Endothelial cell of umbilical vein (primary cell): ENCODE measurements around the gene FTCDNL1. TPM values are rescaled to one million over a fixed set of nuclear protein-coding genes. Genes with fewer than 3 reads are reported as not detected.

Source experiments
- BruUV-seq: library from RNA; stranded (reverse); fragments of 400-500 nt; replicated peaks from 2 replicates; lab custom pipeline; 2021; lab: Mats Ljungman, UMichigan
- CTCF ChIA-PET: fragments of 300-600, 350-600 bp; sonication (Branson Sonifier 250); formaldehyde crosslinking; loops from one replicate; lab custom pipeline; 2021; ENCODE audit warnings: antibody characterized with exemption, inconsistent platforms; lab: Charles Lee
- POLR2A ChIA-PET: fragments of 300-600, 350-600 bp; sonication (Branson Sonifier 250); formaldehyde crosslinking; loops from one replicate; lab custom pipeline; 2021; ENCODE audit warnings: antibody characterized with exemption, inconsistent platforms; lab: Charles Lee
- DNase-seq: peaks from one replicate; pipeline ENCODE4 v3.0.0-alpha.2; 2011; ENCODE audit warnings: low read depth, low spot score
- FAIRE-seq: peaks from 2 replicates; lab custom pipeline; 2011; peaks lifted over from hg19 to GRCh38; lab: Jason Lieb, UNC
- H2AFZ ChIP-seq: 2 replicates; pipeline ENCODE4 v1.6.0; 2012; ENCODE audit warnings: low read depth, low read length, control low read depth, inconsistent platforms
- H3K27ac ChIP-seq: 2 replicates; pipeline ENCODE4 v1.5.1; 2011; ENCODE audit warnings: low read depth, mild to moderate bottlenecking, control low read depth, low read length, moderate library complexity; ENCODE audit not compliant: insufficient read depth
- H3K27me3 ChIP-seq, 2 experiments: 2 replicates each; pipeline versions ENCODE4 v1.6.0 to v1.6.1; 2011; ENCODE audit warnings: low read length in 2 of 2, mixed read lengths in 1 of 2; ENCODE audit not compliant: control insufficient read depth in 2 of 2, insufficient read depth in 2 of 2
- H3K36me3 ChIP-seq, 2 experiments: 2 replicates in 1 of 2; 3 replicates in 1 of 2; pipeline ENCODE4 v1.5.1; 2011; ENCODE audit warnings: low read length in 2 of 2, mild to moderate bottlenecking in 1 of 2, moderate library complexity in 1 of 2; ENCODE audit not compliant: control insufficient read depth in 2 of 2, insufficient read depth in 2 of 2; ENCODE audit errors: extremely low read depth in 1 of 2
- H3K4me1 ChIP-seq: 3 replicates; pipeline ENCODE4 v1.5.1; 2011; ENCODE audit warnings: mild to moderate bottlenecking, low read length; ENCODE audit not compliant: control insufficient read depth, insufficient read depth; ENCODE audit errors: extremely low read depth
- H3K4me2 ChIP-seq: 2 replicates; pipeline ENCODE4 v1.6.1; 2011; ENCODE audit warnings: low read length, control low read depth, mixed read lengths; ENCODE audit not compliant: insufficient read depth
- H3K4me3 ChIP-seq, 3 experiments: fragments of 200-600 bp in 1 of 3; sonication (generic), shearing (Covaris generic) in 1 of 3; replicated peaks in 1 of 3; 2 replicates each; pipeline ENCODE4 v1.5.1; 2011 to 2016; ENCODE audit warnings: control low read depth in 3 of 3, low read length in 3 of 3, mild to moderate bottlenecking in 2 of 3, inconsistent platforms in 1 of 3, low read depth in 1 of 3, moderate library complexity in 1 of 3; ENCODE audit not compliant: insufficient read depth in 1 of 3
- H3K79me2 ChIP-seq: 2 replicates; pipeline ENCODE4 v1.6.0; 2012; ENCODE audit warnings: low read length, inconsistent platforms; ENCODE audit not compliant: control insufficient read depth, insufficient read depth
- H3K9ac ChIP-seq: replicated peaks from 2 replicates; pipeline ENCODE3; 2011; ENCODE audit warnings: low read length, control low read depth; ENCODE audit not compliant: insufficient read depth; ENCODE audit errors: extremely low read depth
- H3K9me1 ChIP-seq: replicated peaks from 3 replicates; pipeline ENCODE4 v1.6.0; 2011; ENCODE audit warnings: mild to moderate bottlenecking, low read length; ENCODE audit not compliant: control insufficient read depth, insufficient read depth; ENCODE audit errors: extremely low read depth
- H3K9me3 ChIP-seq: replicated peaks from 2 replicates; pipeline ENCODE4 v1.5.1; 2012; ENCODE audit warnings: low read length, inconsistent platforms; ENCODE audit not compliant: control insufficient read depth, insufficient read depth
- H4K20me1 ChIP-seq: replicated peaks from 2 replicates; pipeline ENCODE3; 2011; ENCODE audit warnings: mild to moderate bottlenecking, low read length; ENCODE audit not compliant: control insufficient read depth, insufficient read depth; ENCODE audit errors: extremely low read depth
- EZH2 ChIP-seq: IDR thresholded peaks from 2 replicates; pipeline ENCODE4 v1.6.1; 2012; ENCODE audit warnings: borderline replicate concordance, low read depth, mild to moderate bottlenecking, moderate library complexity, low read length, inconsistent platforms; ENCODE audit not compliant: severe bottlenecking
- FOS ChIP-seq: IDR thresholded peaks from 2 replicates; pipeline ENCODE4 v1.6.1; 2011; ENCODE audit warnings: mild to moderate bottlenecking, low read length, moderate library complexity, borderline replicate concordance; ENCODE audit not compliant: insufficient read depth
- GATA2 ChIP-seq: IDR thresholded peaks from 2 replicates; pipeline ENCODE4 v1.7.0; 2011; ENCODE audit warnings: low read depth, mild to moderate bottlenecking, moderate library complexity, mixed read lengths, low read length; ENCODE audit not compliant: insufficient read length, insufficient read depth
- JUN ChIP-seq: IDR thresholded peaks from 2 replicates; pipeline ENCODE4 v1.6.1; 2011; ENCODE audit warnings: borderline replicate concordance, low read depth; ENCODE audit not compliant: insufficient read length, insufficient read depth
- MYC ChIP-seq: IDR thresholded peaks from one replicate; pipeline ENCODE4 v1.6.1; 2011; ENCODE audit warnings: mild to moderate bottlenecking, low read depth, low read length
- POLR2A ChIP-seq: IDR thresholded peaks from 2 replicates; pipeline ENCODE4 v1.6.1; 2012; ENCODE audit warnings: low read depth, mild to moderate bottlenecking, control low read depth, low read length
- POLR2AphosphoS5 ChIP-seq: IDR thresholded peaks from 2 replicates; pipeline ENCODE4 v1.6.1; 2012; ENCODE audit warnings: low read depth, mild to moderate bottlenecking, control low read depth, low read length, moderate library complexity; ENCODE audit not compliant: insufficient read depth
- dilution Hi-C: fragments of 300-500 bp; cut with MboI; formaldehyde crosslinking; loops from one replicate; pipeline ENCODE4 v1.15.0; 2019; ENCODE audit warnings: low sequenced_read_pairs; ENCODE audit not compliant: extremely low pct_ligation_motif_present
- intact Hi-C: fragments of 100-400 bp; cut with micrococcal nuclease; formaldehyde crosslinking; loops from one replicate; pipeline ENCODE4 v1.10.0; 2022
- polyA plus RNA-seq, 4 experiments: library from polyadenylated mRNA; depleted of rRNA in 3 of 4; stranded (reverse) in 3 of 4; unstranded in 1 of 4; fragments of >200 nt; gene quantifications; 2 replicates each; pipeline versions ENCODE4 v1.2.1 to v1.2.3, GENCODE V29; 2011 to 2012; ENCODE audit warnings: missing spikeins in 1 of 4
- total RNA-seq: library from RNA; stranded (reverse); gene quantifications from 2 replicates; pipeline ENCODE4 v1.2.3, GENCODE V29; 2021
- TF ChIP-seq, protein P1 (sequence below): IDR thresholded peaks from 2 replicates; pipeline ENCODE4 v1.6.1; 2011; ENCODE audit not compliant: insufficient read depth, insufficient read length
- TF ChIP-seq, protein P2 (sequence below), 2 donors: IDR thresholded peaks; 1 replicate in 1 of 2; 2 replicates in 1 of 2; pipeline ENCODE4 v1.5.1; 2011; ENCODE audit warnings: low read length in 2 of 2, mild to moderate bottlenecking in 2 of 2, moderate library complexity in 2 of 2, control low read depth in 1 of 2, inconsistent platforms in 1 of 2, low read depth in 1 of 2; ENCODE audit not compliant: insufficient read depth in 1 of 2; ENCODE audit errors: extremely low read depth in 1 of 2

FTCDNL1 gene
- total and polyA plus RNA-seq, 2 donors (not counting 3 experiments of a cell fraction or from before 2014, with no cell fraction given): 0.19 to 0.27 TPM

DNA sequence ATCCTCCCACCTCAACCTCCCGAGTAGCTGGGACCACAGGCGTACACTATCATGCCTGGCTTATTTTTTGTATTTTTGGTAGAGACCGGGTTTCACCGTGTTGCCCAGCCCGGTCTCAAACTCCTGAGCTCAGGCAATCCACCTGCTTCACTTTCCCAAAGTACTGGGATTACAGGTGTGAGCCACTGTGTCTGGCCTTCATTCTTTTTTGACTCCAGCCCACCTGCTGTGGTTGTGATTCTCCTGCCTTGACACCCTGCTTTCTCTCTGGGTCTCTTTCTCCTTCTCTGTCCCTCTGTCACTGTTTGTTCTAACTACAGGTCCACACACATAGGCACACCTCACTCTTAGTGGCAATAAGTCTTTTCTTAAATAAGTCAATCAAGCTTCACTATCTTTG is 85.3 kb downstream of the FTCDNL1 start:
- Histone ChIP-seq H3K4me3 (no peak overlapping the region), H2AFZ (no peak overlapping the region), H3K4me2 (no peak overlapping the region), H3K9me3 (no peaks in the 10 kb centered on the region), H4K20me1 (no peaks in the 10 kb centered on the region), H3K9ac (no peak overlapping the region), H3K4me1 (no peaks in the 10 kb centered on the region), H3K9me1 (no peaks in the 10 kb centered on the region), H3K36me3 (no peaks in the 10 kb centered on the region), H3K27ac (no peak overlapping the region), H3K27me3 (no peaks in the 10 kb centered on the region), H3K79me2 (no peaks in the 10 kb centered on the region)
- BruUV-seq: no TSS peak
- FAIRE-seq (no peak), DNase-seq (no peak)
- POLR2A ChIA-PET: no interaction called here
- intact Hi-C loops (no loop called here), dilution Hi-C loops (no loop called here)
- CTCF ChIA-PET: no interaction called here
- TF ChIP-seq EZH2: no peak
- TF ChIP-seq, protein P1, sequence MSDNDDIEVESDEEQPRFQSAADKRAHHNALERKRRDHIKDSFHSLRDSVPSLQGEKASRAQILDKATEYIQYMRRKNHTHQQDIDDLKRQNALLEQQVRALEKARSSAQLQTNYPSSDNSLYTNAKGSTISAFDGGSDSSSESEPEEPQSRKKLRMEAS: no peak
- no peak for TF ChIP-seq FOS

DNA sequence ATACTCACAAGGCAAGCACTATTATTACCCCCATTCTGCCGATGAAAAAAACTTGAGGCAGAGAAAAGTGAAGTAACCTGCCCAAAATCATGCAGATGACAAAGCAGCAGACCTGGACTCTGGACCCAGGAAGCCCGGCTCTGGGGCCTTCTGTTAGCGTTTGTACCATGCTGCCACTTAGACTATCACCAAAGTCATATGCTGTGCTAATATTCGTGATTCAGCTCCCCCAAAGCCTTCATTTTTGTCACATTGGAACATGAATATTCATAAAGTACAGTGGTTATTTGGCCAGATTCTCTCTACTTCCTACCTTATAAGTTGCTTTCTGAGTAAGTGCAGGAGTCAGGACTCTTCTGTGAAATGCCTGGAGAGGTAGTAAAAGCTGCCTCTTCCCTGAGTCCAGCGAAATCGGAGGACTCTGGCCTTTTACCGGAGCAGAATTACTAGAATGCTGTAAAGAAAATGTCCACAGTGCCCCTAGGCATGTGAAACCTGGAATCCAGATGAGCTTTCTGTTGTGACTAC is 86.7 kb downstream of the FTCDNL1 start:
- Histone ChIP-seq H3K9me3 (no peaks in the 10 kb centered on the region), H2AFZ (no peak overlapping the region), H3K4me1 (no peaks in the 10 kb centered on the region), H3K27ac (no peak overlapping the region), H3K27me3 (no peaks in the 10 kb centered on the region), H3K4me3 (no peak overlapping the region), H3K4me2 (no peak overlapping the region), H3K79me2 (no peaks in the 10 kb centered on the region), H4K20me1 (no peaks in the 10 kb centered on the region), H3K36me3 (no peaks in the 10 kb centered on the region), H3K9ac (no peak overlapping the region), H3K9me1 (no peaks in the 10 kb centered on the region)
- TF ChIP-seq POLR2A (no peak), MYC (no peak), GATA2 (no peak), JUN (no peak), EZH2 (no peak), POLR2AphosphoS5 (no peak), FOS (no peak)
- TF ChIP-seq, protein P1: no peak
- TF ChIP-seq, protein P2, sequence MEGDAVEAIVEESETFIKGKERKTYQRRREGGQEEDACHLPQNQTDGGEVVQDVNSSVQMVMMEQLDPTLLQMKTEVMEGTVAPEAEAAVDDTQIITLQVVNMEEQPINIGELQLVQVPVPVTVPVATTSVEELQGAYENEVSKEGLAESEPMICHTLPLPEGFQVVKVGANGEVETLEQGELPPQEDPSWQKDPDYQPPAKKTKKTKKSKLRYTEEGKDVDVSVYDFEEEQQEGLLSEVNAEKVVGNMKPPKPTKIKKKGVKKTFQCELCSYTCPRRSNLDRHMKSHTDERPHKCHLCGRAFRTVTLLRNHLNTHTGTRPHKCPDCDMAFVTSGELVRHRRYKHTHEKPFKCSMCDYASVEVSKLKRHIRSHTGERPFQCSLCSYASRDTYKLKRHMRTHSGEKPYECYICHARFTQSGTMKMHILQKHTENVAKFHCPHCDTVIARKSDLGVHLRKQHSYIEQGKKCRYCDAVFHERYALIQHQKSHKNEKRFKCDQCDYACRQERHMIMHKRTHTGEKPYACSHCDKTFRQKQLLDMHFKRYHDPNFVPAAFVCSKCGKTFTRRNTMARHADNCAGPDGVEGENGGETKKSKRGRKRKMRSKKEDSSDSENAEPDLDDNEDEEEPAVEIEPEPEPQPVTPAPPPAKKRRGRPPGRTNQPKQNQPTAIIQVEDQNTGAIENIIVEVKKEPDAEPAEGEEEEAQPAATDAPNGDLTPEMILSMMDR (IDR thresholded peaks at IDR 0.05; ENCODE audit: extremely low read depth in 1 of 2, insufficient read depth in 1 of 2, low read depth in 1 of 2, low read length in 2 of 2): no peak
- DNase-seq (no peak), FAIRE-seq (no peak)
- CTCF ChIA-PET: no interaction called here
- BruUV-seq: no TSS peak
- dilution Hi-C loops: no loop called here
- POLR2A ChIA-PET: no interaction called here
- intact Hi-C loops: no loop called here
